Keratinocyte (primary cell): Measurements from ENCODE around the gene ANKRD40.

Experiments
- EZH2 ChIP-seq: IDR thresholded peaks from one replicate; pipeline ENCODE4 v1.6.1; 2012; ENCODE audit warnings: inconsistent platforms, mild to moderate bottlenecking, low read length, moderate library complexity
- TF ChIP-seq, protein P1 (sequence below), 3 experiments: IDR thresholded peaks in 1 of 3; conservative IDR thresholded peaks in 1 of 3; optimal IDR thresholded peaks in 1 of 3; 2 replicates in 2 of 3; 3 replicates in 1 of 3; pipeline versions ENCODE3 to v1.5.1; 2011; ENCODE audit warnings: low read length in 3 of 3, mild to moderate bottlenecking in 3 of 3, moderate library complexity in 2 of 3, control low read depth in 1 of 3, inconsistent platforms in 1 of 3; ENCODE audit not compliant: insufficient read depth in 2 of 3; ENCODE audit errors: extremely low read depth in 1 of 3

DNA sequence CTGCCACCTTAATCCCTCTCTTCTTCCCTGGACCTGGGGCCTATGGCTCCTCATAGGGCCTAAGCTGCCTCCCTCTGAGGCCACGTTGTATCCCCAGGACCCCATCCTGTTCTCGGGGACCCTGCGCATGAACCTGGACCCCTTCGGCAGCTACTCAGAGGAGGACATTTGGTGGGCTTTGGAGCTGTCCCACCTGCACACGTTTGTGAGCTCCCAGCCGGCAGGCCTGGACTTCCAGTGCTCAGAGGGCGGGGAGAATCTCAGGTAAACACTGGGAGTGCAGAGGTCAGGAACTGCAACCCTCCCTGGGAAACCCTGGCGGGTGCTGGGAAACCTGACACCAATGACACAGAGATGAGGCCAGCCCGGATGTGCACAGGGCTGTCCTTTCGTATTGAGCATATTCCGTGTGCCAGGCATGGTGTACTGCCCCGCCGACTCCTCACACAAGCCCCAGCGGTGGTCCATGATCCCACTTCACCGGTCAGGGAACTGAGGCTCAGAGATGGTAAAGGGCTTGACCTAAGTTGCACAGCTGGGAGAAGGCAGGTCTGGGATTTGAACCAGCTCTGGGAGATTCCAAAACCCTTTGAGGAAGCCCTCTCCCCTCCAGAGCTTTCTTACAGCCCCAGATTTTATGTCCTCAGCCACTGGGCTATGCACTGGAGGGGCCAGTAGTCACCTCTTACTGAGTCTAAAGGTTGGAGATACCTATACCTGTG, 22.9 kb downstream of the ANKRD40 start:
- no peak for TF ChIP-seq EZH2
- TF ChIP-seq, protein P1, sequence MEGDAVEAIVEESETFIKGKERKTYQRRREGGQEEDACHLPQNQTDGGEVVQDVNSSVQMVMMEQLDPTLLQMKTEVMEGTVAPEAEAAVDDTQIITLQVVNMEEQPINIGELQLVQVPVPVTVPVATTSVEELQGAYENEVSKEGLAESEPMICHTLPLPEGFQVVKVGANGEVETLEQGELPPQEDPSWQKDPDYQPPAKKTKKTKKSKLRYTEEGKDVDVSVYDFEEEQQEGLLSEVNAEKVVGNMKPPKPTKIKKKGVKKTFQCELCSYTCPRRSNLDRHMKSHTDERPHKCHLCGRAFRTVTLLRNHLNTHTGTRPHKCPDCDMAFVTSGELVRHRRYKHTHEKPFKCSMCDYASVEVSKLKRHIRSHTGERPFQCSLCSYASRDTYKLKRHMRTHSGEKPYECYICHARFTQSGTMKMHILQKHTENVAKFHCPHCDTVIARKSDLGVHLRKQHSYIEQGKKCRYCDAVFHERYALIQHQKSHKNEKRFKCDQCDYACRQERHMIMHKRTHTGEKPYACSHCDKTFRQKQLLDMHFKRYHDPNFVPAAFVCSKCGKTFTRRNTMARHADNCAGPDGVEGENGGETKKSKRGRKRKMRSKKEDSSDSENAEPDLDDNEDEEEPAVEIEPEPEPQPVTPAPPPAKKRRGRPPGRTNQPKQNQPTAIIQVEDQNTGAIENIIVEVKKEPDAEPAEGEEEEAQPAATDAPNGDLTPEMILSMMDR (optimal IDR thresholded peaks at IDR 0.05 in 1 of 3, IDR thresholded peaks at IDR 0.05 in 1 of 3, conservative IDR thresholded peaks at IDR 0.05 in 1 of 3; ENCODE audit: extremely low read depth in 1 of 3, insufficient read depth in 2 of 3, low read length in 3 of 3) = no peak
